ENCODE measurements around the gene ELMOD3.
"Not testable (repeated sequence)": the region's sequence is repeated elsewhere in the genome, so short reads cannot be mapped to it uniquely, and the experiment has no call there.

ELMOD3 gene

GRCh38 chr2:85324639-85325465, 29.7 kb upstream of the ELMOD3 start:
- TF ChIP-seq CTCF (IDR thresholded peaks at IDR 0.05; ENCODE audit: control insufficient read depth, extremely low read depth, insufficient read depth), result no peak
- H3K4me3 ChIP-seq (ENCODE audit: low read depth, low read length), result no peak overlapping the region
- no peak for DNase-seq (ENCODE audit: low read depth)

- no peak for TF ChIP-seq CTCF (IDR thresholded peaks at IDR 0.05; ENCODE audit: control insufficient read depth, extremely low read depth, insufficient read depth)
- no peak for DNase-seq (ENCODE audit: low read depth)
- H3K4me3 ChIP-seq (ENCODE audit: low read depth, low read length), result no peak overlapping the region
These were observed 29.1 kb upstream of the ELMOD3 start for GRCh38 chr2:85325466-85325811.

DNA sequence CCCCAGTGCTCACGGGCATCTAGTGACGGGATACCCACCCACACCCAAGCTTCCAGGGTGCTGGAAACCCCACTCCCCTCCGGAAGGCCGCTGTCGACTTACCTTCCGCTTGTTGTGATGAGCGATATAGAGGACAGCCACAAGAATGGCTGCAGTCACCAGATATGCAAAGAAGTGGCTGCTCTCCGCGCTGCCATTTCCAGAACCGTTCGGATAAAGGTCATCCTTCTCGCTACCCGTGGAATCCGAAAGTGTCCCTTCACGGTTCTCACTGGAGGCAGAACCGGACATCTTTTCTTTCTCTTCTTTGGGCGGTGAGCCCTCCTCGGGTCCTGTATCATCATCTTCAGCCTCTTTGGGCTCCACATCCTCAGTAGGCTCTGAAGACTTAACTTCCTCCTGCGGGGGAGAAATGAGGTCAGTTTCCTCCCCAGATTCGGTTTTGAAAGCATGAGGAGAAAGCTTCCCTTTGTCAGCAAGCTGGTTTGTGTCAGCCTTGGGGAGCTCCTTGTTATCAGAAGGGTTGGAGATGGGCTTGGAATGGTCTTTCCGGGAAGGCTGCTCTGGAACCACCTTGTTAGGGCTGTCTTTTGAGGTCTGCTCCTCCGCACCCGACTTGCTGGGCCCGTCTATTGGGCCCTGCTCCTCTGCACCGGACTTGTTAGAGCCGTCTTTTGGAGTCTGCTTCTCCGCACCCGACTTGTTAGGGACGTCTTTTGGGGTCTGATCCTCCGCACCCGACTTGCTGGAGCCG, 28.0 kb upstream of the ELMOD3 start:
- TF ChIP-seq CTCF (IDR thresholded peaks at IDR 0.05; ENCODE audit: control insufficient read depth, extremely low read depth, insufficient read depth), result no peak
- H3K4me3 ChIP-seq (ENCODE audit: low read depth, low read length), result peak overlapping the region; percentile 81
- DNase-seq (ENCODE audit: low read depth), result no peak

- TF ChIP-seq CTCF (IDR thresholded peaks at IDR 0.05; ENCODE audit: control insufficient read depth, extremely low read depth, insufficient read depth), result no peak
- DNase-seq (ENCODE audit: low read depth), result no peak
- peak overlapping the region; percentile 81 for H3K4me3 ChIP-seq (ENCODE audit: low read depth, low read length)
These were observed 27.3 kb upstream of the ELMOD3 start for GRCh38 chr2:85327160-85327821.

GRCh38 chr2:85327822-85328617, 26.5 kb upstream of the ELMOD3 start, which contains the start of gene TGOLN2:
Gene TGOLN2 (minus strand): TSS chr2:85327989. CDS start chr2:85327962, 27 bp downstream.
- TF ChIP-seq CTCF (IDR thresholded peaks at IDR 0.05; ENCODE audit: control insufficient read depth, extremely low read depth, insufficient read depth), result 0 out of 2 replicates have a peak, but pooled peaks have one; percentile 8
- peak within 1 kb of the TSS; percentile 81 for H3K4me3 ChIP-seq (ENCODE audit: low read depth, low read length)
- DNase-seq (ENCODE audit: low read depth), result peak; percentile 43

DNA sequence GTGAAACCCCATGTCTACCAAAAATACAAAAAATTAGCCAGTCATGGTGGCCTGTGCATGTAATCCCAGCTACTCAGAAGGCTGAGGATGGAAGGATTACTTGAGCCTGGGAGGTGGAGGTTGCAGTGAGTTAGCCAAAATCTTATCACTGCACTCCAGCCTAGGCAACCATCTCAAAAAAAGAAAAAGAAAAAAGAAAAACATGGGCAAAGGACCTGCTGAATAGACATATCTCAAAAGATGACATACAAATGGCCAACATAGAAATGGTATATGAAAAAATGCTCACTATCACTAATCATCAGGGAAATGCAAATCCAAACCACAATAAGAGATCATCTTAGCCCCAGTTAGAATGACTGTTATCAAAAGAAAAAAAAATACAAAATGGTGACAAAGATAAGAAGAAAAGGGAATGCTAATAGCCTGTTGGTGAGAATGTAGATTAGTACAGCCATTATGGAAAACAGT, 25.4 kb upstream of the ELMOD3 start:
- no peak overlapping the region; the same call in 1 of the 2 replicates for H3K4me3 ChIP-seq (ENCODE audit: low read depth, low read length)
- no peak for DNase-seq (ENCODE audit: low read depth)
- no peak for TF ChIP-seq CTCF (IDR thresholded peaks at IDR 0.05; ENCODE audit: control insufficient read depth, extremely low read depth, insufficient read depth)

GRCh38 chr2:85329701-85330100, 24.9 kb upstream of the ELMOD3 start:
- DNase-seq (ENCODE audit: low read depth); H3K4me3 ChIP-seq (ENCODE audit: low read depth, low read length): not testable (repeated sequence)
